IMR-90 (cell line): Measurements from ENCODE around the gene RNF151. TPM values are rescaled to one million over a fixed set of nuclear protein-coding genes. Genes with fewer than 3 reads are reported as not detected.

ENCODE experiments used
- ATAC-seq: fragments of 200-7000 bp; cut with Tn5 transposase; 2 replicates; pipeline ENCODE4 v1.9.1; 2020; ENCODE audit warnings: low read depth, mild to moderate bottlenecking, moderate library complexity
- BruUV-seq: library from RNA; stranded (reverse); fragments of 400-500 nt; replicated peaks from 2 replicates; lab custom pipeline; 2021; lab: Mats Ljungman, UMichigan
- CTCF ChIA-PET: fragments of 300-600 bp; formaldehyde crosslinking; extraction: SDS; loops from one replicate; lab custom pipeline; 2021; ENCODE audit warnings: antibody characterized with exemption; lab: Yijun Ruan, JAX
- POLR2A ChIA-PET: fragments of 300-600 bp; sonication (Branson Sonifier 250); formaldehyde crosslinking; loops from one replicate; lab custom pipeline; 2022; ENCODE audit warnings: antibody characterized with exemption; ENCODE audit not compliant: unreplicated experiment; lab: Charles Lee
- DNase-seq: peaks from one replicate; pipeline ENCODE4 v3.0.0; 2013
- H2AFZ ChIP-seq: replicated peaks from 2 replicates; pipeline ENCODE3; 2013; ENCODE audit warnings: low read length, mild to moderate bottlenecking; ENCODE audit not compliant: poor library complexity
- H2AK5ac ChIP-seq: 2 replicates; pipeline ENCODE4 v1.6.1; 2013; ENCODE audit warnings: low read depth, low read length, inconsistent platforms
- H2AK9ac ChIP-seq: replicated peaks from 2 replicates; pipeline ENCODE3; 2013; ENCODE audit warnings: mild to moderate bottlenecking, low read depth, low read length, moderate library complexity; ENCODE audit not compliant: poor library complexity
- H2BK120ac ChIP-seq: 2 replicates; pipeline ENCODE4 v1.6.1; 2013; ENCODE audit warnings: low read depth, low read length, inconsistent platforms
- H2BK15ac ChIP-seq: 3 replicates; pipeline ENCODE4 v1.6.1; 2013; ENCODE audit warnings: low read depth, low read length, inconsistent platforms
- H2BK20ac ChIP-seq: 2 replicates; pipeline ENCODE4 v1.6.1; 2013; ENCODE audit warnings: low read depth, mild to moderate bottlenecking, inconsistent platforms, low read length, moderate library complexity
- H2BK5ac ChIP-seq: 2 replicates; pipeline ENCODE4 v1.6.1; 2013; ENCODE audit warnings: mild to moderate bottlenecking, low read depth, low read length, inconsistent platforms; ENCODE audit not compliant: poor library complexity, severe bottlenecking
- H3K14ac ChIP-seq: replicated peaks from 2 replicates; pipeline ENCODE4 v1.6.1; 2013; ENCODE audit warnings: low read depth, low read length, inconsistent platforms
- H3K18ac ChIP-seq: 2 replicates; pipeline ENCODE4 v1.6.1; 2013; ENCODE audit warnings: low read depth, low read length, control low read depth
- H3K23ac ChIP-seq: 2 replicates; pipeline ENCODE4 v1.6.1; 2013; ENCODE audit warnings: low read depth, low read length, inconsistent platforms
- H3K27ac ChIP-seq: 2 replicates; pipeline ENCODE4 v1.5.1; 2013; ENCODE audit warnings: mild to moderate bottlenecking, control low read depth, low read length; ENCODE audit not compliant: insufficient read depth
- H3K27me3 ChIP-seq: 2 replicates; pipeline ENCODE4 v1.6.1; 2013; ENCODE audit warnings: low read length; ENCODE audit not compliant: control insufficient read depth, insufficient read depth
- H3K36me3 ChIP-seq: 2 replicates; pipeline ENCODE4 v1.6.1; 2013; ENCODE audit warnings: low read length, mixed read lengths; ENCODE audit not compliant: control insufficient read depth, insufficient read depth
- H3K4ac ChIP-seq: 2 replicates; pipeline ENCODE4 v1.6.1; 2013; ENCODE audit warnings: low read depth, low read length, inconsistent platforms
- H3K4me1 ChIP-seq: 2 replicates; pipeline ENCODE4 v1.6.1; 2013; ENCODE audit warnings: low read length, mixed read lengths; ENCODE audit not compliant: control insufficient read depth, insufficient read depth
- H3K4me2 ChIP-seq: 2 replicates; pipeline ENCODE4 v1.6.1; 2013; ENCODE audit warnings: low read depth, mild to moderate bottlenecking, control low read depth, low read length, moderate library complexity
- H3K4me3 ChIP-seq: 2 replicates; pipeline ENCODE4 v1.5.1; 2013; ENCODE audit warnings: low read depth, mild to moderate bottlenecking, control low read depth, low read length, moderate library complexity; ENCODE audit not compliant: insufficient read depth
- H3K56ac ChIP-seq: 2 replicates; pipeline ENCODE4 v1.6.1; 2013; ENCODE audit warnings: low read length, inconsistent platforms; ENCODE audit not compliant: insufficient read depth; ENCODE audit errors: extremely low read depth
- H3K79me1 ChIP-seq, 2 experiments: 2 replicates each; pipeline ENCODE4 v1.6.1; 2013; ENCODE audit warnings: low read length in 2 of 2, inconsistent platforms in 1 of 2, low read depth in 1 of 2
- H3K9ac ChIP-seq: 2 replicates; pipeline ENCODE4 v1.6.1; 2013; ENCODE audit warnings: low read depth, low read length, control low read depth
- H3K9me1 ChIP-seq: 2 replicates; pipeline ENCODE4 v1.6.1; 2013; ENCODE audit warnings: low read length, inconsistent platforms; ENCODE audit not compliant: insufficient read depth
- H3K9me3 ChIP-seq: 2 replicates; pipeline ENCODE4 v1.6.1; 2013; ENCODE audit warnings: low read length; ENCODE audit not compliant: control insufficient read depth, insufficient read depth
- H4K20me1 ChIP-seq: 2 replicates; pipeline ENCODE4 v1.6.1; 2013; ENCODE audit warnings: low read length, inconsistent platforms; ENCODE audit not compliant: insufficient read depth
- H4K5ac ChIP-seq: 2 replicates; pipeline ENCODE4 v1.6.1; 2013; ENCODE audit warnings: mild to moderate bottlenecking, low read depth, low read length, control low read depth
- H4K8ac ChIP-seq, 2 experiments: 2 replicates each; pipeline ENCODE4 v1.6.1; 2013; ENCODE audit warnings: low read depth in 2 of 2, low read length in 2 of 2, control low read depth in 1 of 2, inconsistent platforms in 1 of 2
- H4K91ac ChIP-seq: 2 replicates; pipeline ENCODE4 v1.6.1; 2013; ENCODE audit warnings: low read depth, low read length, inconsistent platforms; ENCODE audit not compliant: insufficient read depth
- BHLHE40 ChIP-seq: fragments of 150-350 bp; IDR thresholded peaks from 2 replicates; pipeline ENCODE4 v1.6.1; 2016; ENCODE audit warnings: mild to moderate bottlenecking, low read depth, low read length
- CHD1 ChIP-seq: IDR thresholded peaks from 2 replicates; pipeline ENCODE4 v1.6.1; 2012; ENCODE audit warnings: low read depth, low read length, improper control_type of control experiment
- ELK1 ChIP-seq: fragments of 150-350 bp; IDR thresholded peaks from 2 replicates; pipeline ENCODE4 v1.6.1; 2016; ENCODE audit warnings: low read depth, mild to moderate bottlenecking, low read length, moderate library complexity, borderline replicate concordance
- FOS ChIP-seq: fragments of 150-350 bp; IDR thresholded peaks from 2 replicates; pipeline ENCODE4 v1.6.1; 2016; ENCODE audit warnings: low read depth, low read length
- MAFK ChIP-seq: IDR thresholded peaks from 2 replicates; pipeline ENCODE4 v1.6.1; 2012; ENCODE audit warnings: low read depth, low read length, improper control_type of control experiment
- MXI1 ChIP-seq: IDR thresholded peaks from 2 replicates; pipeline ENCODE4 v1.6.1; 2012; ENCODE audit warnings: low read depth, mild to moderate bottlenecking, low read length, moderate library complexity, borderline replicate concordance
- NFE2L2 ChIP-seq: fragments of 150-350 bp; IDR thresholded peaks from 2 replicates; pipeline ENCODE4 v1.6.1; 2016; ENCODE audit warnings: low read depth, mild to moderate bottlenecking, low read length
- RAD21 ChIP-seq: IDR thresholded peaks from 2 replicates; pipeline ENCODE4 v1.6.1; 2012; ENCODE audit warnings: low read length, improper control_type of control experiment
- RCOR1 ChIP-seq: IDR thresholded peaks from 2 replicates; pipeline ENCODE4 v1.6.1; 2012; ENCODE audit warnings: mild to moderate bottlenecking, low read length, improper control_type of control experiment; ENCODE audit not compliant: insufficient replicate concordance
- RFX5 ChIP-seq: IDR thresholded peaks from 2 replicates; pipeline ENCODE4 v1.8.0; 2012; ENCODE audit warnings: low read depth, mild to moderate bottlenecking, low read length, moderate library complexity
- SMC3 ChIP-seq: fragments of 150-350 bp; IDR thresholded peaks from 2 replicates; pipeline ENCODE4 v1.6.1; 2016; ENCODE audit warnings: low read depth, mild to moderate bottlenecking, antibody characterized with exemption, low read length, moderate library complexity
- WGBS, 2 experiments: methylation state at CpG; one replicate each; pipeline versions ENCODE4 v1.1.5 to v1.1.7; 2013; ENCODE audit warnings: missing lambda C conversion rate in 2 of 2; ENCODE audit not compliant: insufficient read length in 1 of 2; ENCODE audit errors: extremely low coverage in 2 of 2; 5-methylcytosine and 5-hydroxymethylcytosine counted together
- dilution Hi-C: fragments of 300-500 bp; cut with HindIII; formaldehyde crosslinking; loops from one replicate; pipeline ENCODE4 v1.14.3; 2018; ENCODE audit warnings: low sequenced_read_pairs; ENCODE audit not compliant: unreplicated experiment
- in situ Hi-C: fragments of 300-500 bp; cut with MboI; formaldehyde crosslinking; loops from 3 replicates; pipeline ENCODE4 v1.14.3; 2019; ENCODE audit warnings: low sequenced_read_pairs, inconsistent platforms, mixed read lengths
- intact Hi-C: fragments of 100-400 bp; cut with micrococcal nuclease; formaldehyde crosslinking; loops from 2 replicates; pipeline ENCODE4 v1.10.0; 2022
- polyA plus RNA-seq, 3 experiments: library from polyadenylated mRNA; depleted of rRNA; stranded (reverse); fragments of >200 nt; gene quantifications; 2 replicates each; pipeline ENCODE4 v1.2.3, GENCODE V29; 2012; ENCODE audit warnings: low replicate concordance in 1 of 3
- total RNA-seq: library from RNA; depleted of rRNA; stranded (reverse); fragments of >200 nt; gene quantifications from 2 replicates; pipeline ENCODE4 v1.2.3, GENCODE V29; 2012
- TF ChIP-seq, protein P1 (sequence below): conservative IDR thresholded peaks from 2 replicates; pipeline ENCODE4 v1.5.1; 2012; ENCODE audit warnings: mild to moderate bottlenecking, low read depth, low read length, improper control_type of control experiment
- TF ChIP-seq, protein P2 (sequence below): fragments of 150-350 bp; IDR thresholded peaks from 2 replicates; pipeline ENCODE4 v1.6.1; 2017; ENCODE audit warnings: mild to moderate bottlenecking, antibody characterized with exemption, low read length, low read depth

The RNF151 gene
- total and polyA plus RNA-seq, 2 of the 4 experiments (the other 2 are of a cell fraction) = not detected

- TF ChIP-seq, protein P1, sequence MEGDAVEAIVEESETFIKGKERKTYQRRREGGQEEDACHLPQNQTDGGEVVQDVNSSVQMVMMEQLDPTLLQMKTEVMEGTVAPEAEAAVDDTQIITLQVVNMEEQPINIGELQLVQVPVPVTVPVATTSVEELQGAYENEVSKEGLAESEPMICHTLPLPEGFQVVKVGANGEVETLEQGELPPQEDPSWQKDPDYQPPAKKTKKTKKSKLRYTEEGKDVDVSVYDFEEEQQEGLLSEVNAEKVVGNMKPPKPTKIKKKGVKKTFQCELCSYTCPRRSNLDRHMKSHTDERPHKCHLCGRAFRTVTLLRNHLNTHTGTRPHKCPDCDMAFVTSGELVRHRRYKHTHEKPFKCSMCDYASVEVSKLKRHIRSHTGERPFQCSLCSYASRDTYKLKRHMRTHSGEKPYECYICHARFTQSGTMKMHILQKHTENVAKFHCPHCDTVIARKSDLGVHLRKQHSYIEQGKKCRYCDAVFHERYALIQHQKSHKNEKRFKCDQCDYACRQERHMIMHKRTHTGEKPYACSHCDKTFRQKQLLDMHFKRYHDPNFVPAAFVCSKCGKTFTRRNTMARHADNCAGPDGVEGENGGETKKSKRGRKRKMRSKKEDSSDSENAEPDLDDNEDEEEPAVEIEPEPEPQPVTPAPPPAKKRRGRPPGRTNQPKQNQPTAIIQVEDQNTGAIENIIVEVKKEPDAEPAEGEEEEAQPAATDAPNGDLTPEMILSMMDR = no peak
- no peak for TF ChIP-seq SMC3
- TF ChIP-seq MAFK = no peak
- no peak for TF ChIP-seq BHLHE40
- TF ChIP-seq CHD1 = no peak
- TF ChIP-seq FOS = no peak
- no peak for TF ChIP-seq NFE2L2
- no peak for TF ChIP-seq RFX5
- no peak for TF ChIP-seq RAD21
- TF ChIP-seq, protein P2, sequence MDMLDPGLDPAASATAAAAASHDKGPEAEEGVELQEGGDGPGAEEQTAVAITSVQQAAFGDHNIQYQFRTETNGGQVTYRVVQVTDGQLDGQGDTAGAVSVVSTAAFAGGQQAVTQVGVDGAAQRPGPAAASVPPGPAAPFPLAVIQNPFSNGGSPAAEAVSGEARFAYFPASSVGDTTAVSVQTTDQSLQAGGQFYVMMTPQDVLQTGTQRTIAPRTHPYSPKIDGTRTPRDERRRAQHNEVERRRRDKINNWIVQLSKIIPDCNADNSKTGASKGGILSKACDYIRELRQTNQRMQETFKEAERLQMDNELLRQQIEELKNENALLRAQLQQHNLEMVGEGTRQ = no peak
- no peak for TF ChIP-seq MXI1
- TF ChIP-seq RCOR1 = no peak
- TF ChIP-seq ELK1 = no peak
- H3K56ac ChIP-seq = no peak overlapping the region
- H2AFZ ChIP-seq = no peak overlapping the region
- ChIA-PET POLR2A (no interaction called here), CTCF (no interaction called here)
- H2AK5ac ChIP-seq = no peak overlapping the region
- ATAC-seq (no peak), DNase-seq (no peak)
- H3K4me1 ChIP-seq = peaks cover 12% of the 10 kb centered on the region
- no peak overlapping the region for H2BK120ac ChIP-seq
- peaks cover 43% of the 10 kb centered on the region for H4K20me1 ChIP-seq
- H2AK9ac ChIP-seq = no peak overlapping the region
- no TSS peak for BruUV-seq
- WGBS, 2 experiments = no CpG with 5 or more reads among the region's 6 CpGs
- intact Hi-C loops (no loop called here), in situ Hi-C loops (no loop called here), dilution Hi-C loops (no loop called here)
- H3K4me2 ChIP-seq = no peak overlapping the region
- no peak overlapping the region for H2BK20ac ChIP-seq
- 0 out of 2 replicates have a peak, but pooled peaks cover 8% of the 10 kb centered on the region for H3K9me1 ChIP-seq
- no peaks in the 10 kb centered on the region for H3K27me3 ChIP-seq
- H2BK5ac ChIP-seq = no peak overlapping the region
- no peak overlapping the region for H4K5ac ChIP-seq
- no peak overlapping the region for H3K4me3 ChIP-seq
- H3K9me3 ChIP-seq = no peaks in the 10 kb centered on the region
- H4K91ac ChIP-seq = no peak overlapping the region
- peaks cover 27% of the 10 kb centered on the region for H3K36me3 ChIP-seq
- H3K79me1 ChIP-seq = peaks cover 3 to 48% of the 10 kb centered on the region in 2 experiments
- H3K14ac ChIP-seq = no peak overlapping the region
- H3K27ac ChIP-seq = no peak overlapping the region
- H4K8ac ChIP-seq = no peak overlapping the region
- no peak overlapping the region for H3K4ac ChIP-seq
- H3K23ac ChIP-seq = no peak overlapping the region
- no peak overlapping the region for H3K9ac ChIP-seq
- H3K18ac ChIP-seq = no peak overlapping the region
- no peak overlapping the region for H2BK15ac ChIP-seq
Measured at GRCh38 chr16:1961651-1962067, 5.0 kb upstream of the RNF151 start.
